MCF 10A (cell line): ENCODE results near the gene KIF18B. TPM values are rescaled to one million over a fixed set of nuclear protein-coding genes. Genes with fewer than 3 reads are reported as not detected.

Experiments
- BruUV-seq: library from RNA; stranded (reverse); fragments of 400-500 nt; replicated peaks from 2 replicates; lab custom pipeline; 2021; lab: Mats Ljungman, UMichigan
- CTCF ChIA-PET: fragments of 300-600 bp; sonication (Branson Sonifier 250); formaldehyde crosslinking; extraction: SDS; loops from one replicate; lab custom pipeline; 2021; ENCODE audit warnings: antibody characterized with exemption, inconsistent platforms; lab: Yijun Ruan, JAX
- POLR2A ChIA-PET: fragments of 300-600, 350-650 bp; sonication (Branson Sonifier 250); formaldehyde crosslinking; extraction: SDS; loops from one replicate; lab custom pipeline; 2020; ENCODE audit warnings: antibody characterized with exemption, inconsistent platforms; lab: Yijun Ruan, JAX
- DNase-seq: peaks from one replicate; pipeline ENCODE4 v3.0.0-alpha.2; 2018; ENCODE audit not compliant: unreplicated experiment
- H3K27ac Mint-ChIP-seq: one replicate; pipeline ENCODE4 v1.8.0; 2022; ENCODE audit warnings: mild to moderate bottlenecking, low read depth, mixed read lengths; ENCODE audit not compliant: unreplicated experiment
- H3K27me3 Mint-ChIP-seq: one replicate; pipeline ENCODE4 v1.8.0; 2022; ENCODE audit warnings: mixed read lengths; ENCODE audit not compliant: insufficient read depth, unreplicated experiment
- H3K36me3 Mint-ChIP-seq: one replicate; pipeline ENCODE4 v1.8.0; 2022; ENCODE audit warnings: mild to moderate bottlenecking, moderate library complexity, mixed read lengths; ENCODE audit not compliant: insufficient read depth, unreplicated experiment
- H3K4me1 Mint-ChIP-seq: one replicate; pipeline ENCODE4 v1.8.0; 2022; ENCODE audit warnings: mixed read lengths; ENCODE audit not compliant: insufficient read depth, unreplicated experiment
- H3K4me3 Mint-ChIP-seq: one replicate; pipeline ENCODE4 v1.8.0; 2022; ENCODE audit warnings: mild to moderate bottlenecking, moderate library complexity, mixed read lengths; ENCODE audit not compliant: unreplicated experiment
- H3K9me3 Mint-ChIP-seq: one replicate; pipeline ENCODE4 v1.8.0; 2022; ENCODE audit warnings: mixed read lengths; ENCODE audit not compliant: unreplicated experiment
- CTCF ChIP-seq: fragments of 200-600 bp; IDR thresholded peaks from one replicate; pipeline ENCODE4 v1.8.0; 2022; ENCODE audit warnings: antibody characterized with exemption, mild to moderate bottlenecking; ENCODE audit not compliant: unreplicated experiment
- intact Hi-C: fragments of 100-400 bp; cut with micrococcal nuclease; formaldehyde crosslinking; loops from 2 replicates; pipeline ENCODE4 v1.14.1; 2022
- total RNA-seq: library from RNA; stranded (reverse); gene quantifications from 2 replicates; pipeline ENCODE4 v1.2.3, GENCODE V29; 2022

The KIF18B gene
- total RNA-seq, 1 experiment from 2014 or later = 17.5 TPM

- ChIA-PET CTCF (interaction anchor here (0.6 to 7.7 kb wide), 6 partner anchors 88 to 275 kb away, joined by 3 to 211 read pairs (median 8); partner anchors contain the start of gene ACBD4), POLR2A (interaction anchor here (1.1 to 2.9 kb wide), 2 partner anchors 59 to 98 kb away, joined by 3 to 8 read pairs; no protein-coding TSS in a partner anchor)
- H3K27ac Mint-ChIP-seq = no peak overlapping the region
- no peaks in the 10 kb centered on the region for H3K9me3 Mint-ChIP-seq
- BruUV-seq = no TSS peak
- no peaks in the 10 kb centered on the region for H3K27me3 Mint-ChIP-seq
- H3K4me3 Mint-ChIP-seq = no peak overlapping the region
- H3K36me3 Mint-ChIP-seq = no peaks in the 10 kb centered on the region
- intact Hi-C loops = no loop called here
- no peaks in the 10 kb centered on the region for H3K4me1 Mint-ChIP-seq
- no peak for TF ChIP-seq CTCF
- no peak for DNase-seq
These were observed 24.7 kb downstream of the KIF18B start for GRCh38 chr17:44922746-44923470.

- Mint-ChIP-seq H3K36me3 (no peaks in the 10 kb centered on the region), H3K9me3 (no peaks in the 10 kb centered on the region), H3K27ac (no peak overlapping the region), H3K4me1 (peaks cover 6% of the 10 kb centered on the region), H3K27me3 (no peaks in the 10 kb centered on the region), H3K4me3 (no peak overlapping the region)
- DNase-seq = no peak
- CTCF ChIA-PET = interaction anchor here (1.2 to 7.7 kb wide), 7 partner anchors 18 to 213 kb away, joined by 3 to 211 read pairs (median 11); partner anchors contain the start of gene ACBD4
- TF ChIP-seq CTCF = no peak
- intact Hi-C loops = no loop called here
- POLR2A ChIA-PET = interaction anchor here (1.1 to 2.9 kb wide), 2 partner anchors 59 to 99 kb away, joined by 3 to 8 read pairs; no protein-coding TSS in a partner anchor
- BruUV-seq = no TSS peak
These were observed 25.4 kb downstream of the KIF18B start for GRCh38 chr17:44922136-44922535.

- no peak for DNase-seq
- Mint-ChIP-seq H3K9me3 (no peaks in the 10 kb centered on the region), H3K4me3 (no peak overlapping the region), H3K27me3 (no peaks in the 10 kb centered on the region), H3K27ac (no peak overlapping the region), H3K36me3 (no peaks in the 10 kb centered on the region), H3K4me1 (peaks cover 14% of the 10 kb centered on the region)
- BruUV-seq = no TSS peak
- CTCF ChIA-PET = interaction anchor here (0.5 to 7.7 kb wide), 24 partner anchors 10 to 768 kb away, joined by 3 to 211 read pairs (median 5); partner anchors contain the start of genes ACBD4 and EFTUD2
- POLR2A ChIA-PET = interaction anchor here (1.1 to 4.6 kb wide), 6 partner anchors 47 to 110 kb away, joined by 3 to 51 read pairs (median 6); partner anchors contain the start of gene C1QL1
- intact Hi-C loops = no loop called here
- no peak for TF ChIP-seq CTCF
These were observed 26.3 kb downstream of the KIF18B start for GRCh38 chr17:44921122-44921882.
